Measurements from ENCODE around the gene MT1E.
"Not testable (repeated sequence)": the region's sequence is repeated elsewhere in the genome, so short reads cannot be mapped to it uniquely, and the experiment has no call there.

MT1E gene

GRCh38 chr16:56672171-56672570, 46.6 kb downstream of the MT1E start:
- not testable (repeated sequence) for DNase-seq (ENCODE audit: low spot score)

- no peak for DNase-seq (ENCODE audit: low spot score)
These were observed 47.4 kb downstream of the MT1E start for GRCh38 chr16:56672761-56673536.

- DNase-seq (ENCODE audit: low spot score): peak; percentile 65
These were observed 48.3 kb downstream of the MT1E start for GRCh38 chr16:56673921-56674320.

- DNase-seq (ENCODE audit: low spot score): not testable (repeated sequence)
These were observed 49.0 kb downstream of the MT1E start for GRCh38 chr16:56674570-56674969.

GRCh38 chr16:56675685-56676210, 50.2 kb downstream of the MT1E start:
- no peak for DNase-seq (ENCODE audit: low spot score)

Data from ecto neural progenitor cell (in vitro differentiated cells).